Neural progenitor cell (in vitro differentiated cells): ENCODE data around the gene C11orf98. TPM values are rescaled to one million over a fixed set of nuclear protein-coding genes. Genes with fewer than 3 reads are reported as not detected.

Experiments used
- DNase-seq: peaks from one replicate; pipeline ENCODE4 v3.0.0-alpha.2; 2016; ENCODE audit warnings: low spot score
- H2AFZ ChIP-seq: fragments of 200-600 bp; sonication (generic); replicated peaks from 2 replicates; pipeline ENCODE4 v1.6.1; 2016; ENCODE audit warnings: antibody characterized with exemption
- H3F3A ChIP-seq: fragments of 200-600 bp; sonication (generic); 2 replicates; pipeline ENCODE4 v1.6.1; 2016; ENCODE audit warnings: antibody characterized with exemption, low read depth
- H3K27ac ChIP-seq: fragments of 200-600 bp; sonication (generic); 2 replicates; pipeline ENCODE4 v1.5.1; 2016; ENCODE audit warnings: mild to moderate bottlenecking
- H3K27me3 ChIP-seq: fragments of 200-600 bp; sonication (generic); 2 replicates; pipeline ENCODE4 v1.6.1; 2016; ENCODE audit warnings: mild to moderate bottlenecking, moderate library complexity
- H3K36me3 ChIP-seq: fragments of 200-600 bp; sonication (generic); 2 replicates; pipeline ENCODE4 v1.5.1; 2016
- H3K4me1 ChIP-seq: fragments of 200-600 bp; sonication (generic); 2 replicates; pipeline ENCODE4 v1.6.1; 2016; ENCODE audit warnings: mixed run types
- H3K4me2 ChIP-seq: fragments of 200-600 bp; sonication (generic); 2 replicates; pipeline ENCODE4 v1.6.1; 2016
- H3K4me3 ChIP-seq: fragments of 200-600 bp; sonication (generic); 2 replicates; pipeline ENCODE4 v1.5.1; 2016
- H3K79me2 ChIP-seq: fragments of 200-600 bp; sonication (generic); 2 replicates; pipeline ENCODE4 v1.6.1; 2016; ENCODE audit warnings: low read depth
- H3K9ac ChIP-seq: fragments of 200-600 bp; sonication (generic); 2 replicates; pipeline ENCODE4 v1.6.1; 2016
- H3K9me3 ChIP-seq: fragments of 200-600 bp; sonication (generic); 2 replicates; pipeline ENCODE4 v1.5.1; 2016; ENCODE audit warnings: low read depth
- H4K20me1 ChIP-seq: fragments of 200-600 bp; sonication (generic); 2 replicates; pipeline ENCODE4 v1.6.1; 2016; ENCODE audit warnings: low read depth
- H3K27ac Mint-ChIP-seq: 3 replicates; pipeline ENCODE4 v1.8.0; 2021; ENCODE audit warnings: mixed read lengths
- H3K27me3 Mint-ChIP-seq: 2 replicates; pipeline ENCODE4 v1.8.0; 2022; ENCODE audit warnings: low read depth, mild to moderate bottlenecking, inconsistent platforms, moderate library complexity, mixed read lengths; ENCODE audit not compliant: insufficient read depth
- H3K36me3 Mint-ChIP-seq: 3 replicates; pipeline ENCODE4 v1.8.0; 2021; ENCODE audit warnings: mixed read lengths
- H3K4me1 Mint-ChIP-seq: 3 replicates; pipeline ENCODE4 v1.8.0; 2021; ENCODE audit warnings: mixed read lengths
- H3K4me3 Mint-ChIP-seq: 3 replicates; pipeline ENCODE4 v1.8.0; 2021; ENCODE audit warnings: mild to moderate bottlenecking, moderate library complexity, mixed read lengths
- H3K9me3 Mint-ChIP-seq: 3 replicates; pipeline ENCODE4 v1.8.0; 2020; ENCODE audit warnings: mixed read lengths
- EZH2 ChIP-seq: fragments of 200-600 bp; sonication (generic); IDR thresholded peaks from 2 replicates; pipeline ENCODE4 v1.6.1; 2017; ENCODE audit warnings: antibody characterized with exemption, mild to moderate bottlenecking, moderate library complexity
- EZH2phosphoT487 ChIP-seq: fragments of 200-600 bp; sonication (generic); IDR thresholded peaks from 2 replicates; pipeline ENCODE4 v1.6.1; 2017; ENCODE audit warnings: antibody characterized with exemption
- total RNA-seq: library from RNA; depleted of rRNA; stranded (reverse); fragments of >200 nt; gene quantifications from 2 replicates; pipeline ENCODE4 v1.2.3, GENCODE V29; 2015; ENCODE audit warnings: low replicate concordance
- TF ChIP-seq, protein P1 (sequence below): fragments of 200-600 bp; sonication (generic); IDR thresholded peaks from 2 replicates; pipeline ENCODE4 v1.5.1; 2017; ENCODE audit warnings: antibody characterized with exemption, mild to moderate bottlenecking

C11orf98 gene
- total RNA-seq, 1 donor from 2014 or later, result 73.3 TPM

- H3K4me1 Mint-ChIP-seq, result peaks cover 27% of the 10 kb centered on the region
- Histone ChIP-seq H3K4me1 (peaks cover 7% of the 10 kb centered on the region), H3K4me2 (no peak overlapping the region), H3K79me2 (peaks cover 20% of the 10 kb centered on the region), H3K9me3 (no peaks in the 10 kb centered on the region), H3K4me3 (no peak overlapping the region), H3K27ac (no peak overlapping the region), H3K27me3 (no peaks in the 10 kb centered on the region), H3K36me3 (no peaks in the 10 kb centered on the region), H3K9ac (no peak overlapping the region), H3F3A (peaks cover 34% of the 10 kb centered on the region), H2AFZ (peak overlapping the region; percentile 45), H4K20me1 (peaks cover 8% of the 10 kb centered on the region)
- H3K36me3 Mint-ChIP-seq, result peaks cover 12% of the 10 kb centered on the region
- H3K9me3 Mint-ChIP-seq, result no peaks in the 10 kb centered on the region
- peak overlapping the region; percentile 73 for H3K4me3 Mint-ChIP-seq
- peak; percentile 51 for DNase-seq
- no peak for TF ChIP-seq EZH2phosphoT487
- TF ChIP-seq, protein P1, sequence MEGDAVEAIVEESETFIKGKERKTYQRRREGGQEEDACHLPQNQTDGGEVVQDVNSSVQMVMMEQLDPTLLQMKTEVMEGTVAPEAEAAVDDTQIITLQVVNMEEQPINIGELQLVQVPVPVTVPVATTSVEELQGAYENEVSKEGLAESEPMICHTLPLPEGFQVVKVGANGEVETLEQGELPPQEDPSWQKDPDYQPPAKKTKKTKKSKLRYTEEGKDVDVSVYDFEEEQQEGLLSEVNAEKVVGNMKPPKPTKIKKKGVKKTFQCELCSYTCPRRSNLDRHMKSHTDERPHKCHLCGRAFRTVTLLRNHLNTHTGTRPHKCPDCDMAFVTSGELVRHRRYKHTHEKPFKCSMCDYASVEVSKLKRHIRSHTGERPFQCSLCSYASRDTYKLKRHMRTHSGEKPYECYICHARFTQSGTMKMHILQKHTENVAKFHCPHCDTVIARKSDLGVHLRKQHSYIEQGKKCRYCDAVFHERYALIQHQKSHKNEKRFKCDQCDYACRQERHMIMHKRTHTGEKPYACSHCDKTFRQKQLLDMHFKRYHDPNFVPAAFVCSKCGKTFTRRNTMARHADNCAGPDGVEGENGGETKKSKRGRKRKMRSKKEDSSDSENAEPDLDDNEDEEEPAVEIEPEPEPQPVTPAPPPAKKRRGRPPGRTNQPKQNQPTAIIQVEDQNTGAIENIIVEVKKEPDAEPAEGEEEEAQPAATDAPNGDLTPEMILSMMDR, result peak; percentile 44
- peak overlapping the region; percentile 95 for H3K27ac Mint-ChIP-seq
- peaks cover 2% of the 10 kb centered on the region for H3K27me3 Mint-ChIP-seq
Measured at GRCh38 chr11:62680825-62681240, 15.8 kb upstream of the C11orf98 start.

- H3K4me3 Mint-ChIP-seq, result peak within 1 kb of the TSS; percentile 93
- TF ChIP-seq, protein P1, result no peak
- TF ChIP-seq EZH2phosphoT487, result no peak
- no peak for TF ChIP-seq EZH2
- Histone ChIP-seq H3K4me1 (peaks cover 7% of the 10 kb centered on the region), H3K79me2 (peaks cover 20% of the 10 kb centered on the region), H3K4me2 (peak within 1 kb of the TSS; percentile 96), H3K9ac (peak within 1 kb of the TSS; percentile 88), H2AFZ (peak within 1 kb of the TSS; percentile 77), H4K20me1 (peaks cover 8% of the 10 kb centered on the region), H3K27ac (no peak within 1 kb of the TSS), H3K9me3 (no peaks in the 10 kb centered on the region), H3K27me3 (no peaks in the 10 kb centered on the region), H3K4me3 (peak within 1 kb of the TSS; percentile 85), H3F3A (peaks cover 44% of the 10 kb centered on the region), H3K36me3 (no peaks in the 10 kb centered on the region)
- peaks cover 27% of the 10 kb centered on the region for H3K4me1 Mint-ChIP-seq
- peaks cover 17% of the 10 kb centered on the region for H3K36me3 Mint-ChIP-seq
- no peaks in the 10 kb centered on the region for H3K9me3 Mint-ChIP-seq
- H3K27me3 Mint-ChIP-seq, result peaks cover 2% of the 10 kb centered on the region
- DNase-seq, result peak; percentile 85
- peak within 1 kb of the TSS; percentile 99 for H3K27ac Mint-ChIP-seq
Measured at GRCh38 chr11:62678770-62679696, 14.0 kb upstream of the C11orf98 start, which contains the start of gene UBXN1. Gene UBXN1, minus strand, starts transcription at chr11:62679073. Its CDS starts 150 bp downstream, at chr11:62678923.

GRCh38 chr11:62678433-62678769, 13.4 kb upstream of the C11orf98 start:
- Mint-ChIP-seq H3K27me3 (peaks cover 2% of the 10 kb centered on the region), H3K27ac (no peak overlapping the region), H3K36me3 (peaks cover 19% of the 10 kb centered on the region), H3K9me3 (no peaks in the 10 kb centered on the region), H3K4me3 (peak overlapping the region; percentile 93), H3K4me1 (peaks cover 27% of the 10 kb centered on the region)
- Histone ChIP-seq H3K27ac (no peak overlapping the region), H3K4me1 (peaks cover 7% of the 10 kb centered on the region), H4K20me1 (peaks cover 8% of the 10 kb centered on the region), H3F3A (peaks cover 46% of the 10 kb centered on the region), H3K79me2 (peaks cover 21% of the 10 kb centered on the region), H3K4me3 (peak overlapping the region; percentile 85), H3K36me3 (no peaks in the 10 kb centered on the region), H3K27me3 (no peaks in the 10 kb centered on the region), H3K9me3 (no peaks in the 10 kb centered on the region), H3K4me2 (peak overlapping the region; percentile 96), H2AFZ (no peak overlapping the region), H3K9ac (peak overlapping the region; percentile 88)
- peak; percentile 25 for DNase-seq
- no peak for TF ChIP-seq EZH2phosphoT487
- TF ChIP-seq, protein P1, result no peak
- TF ChIP-seq EZH2, result no peak
